GM19240 (cell line): Measurements from ENCODE around the gene KLK14.

Experiments
- DNase-seq: peaks from one replicate; pipeline ENCODE4 v3.0.0; 2011; ENCODE audit warnings: low spot score; ENCODE audit not compliant: insufficient read length

The KLK14 gene

GRCh38 chr19:51086153-51086850, 3.6 kb upstream of the KLK14 start:
- DNase-seq = no peak

DNA sequence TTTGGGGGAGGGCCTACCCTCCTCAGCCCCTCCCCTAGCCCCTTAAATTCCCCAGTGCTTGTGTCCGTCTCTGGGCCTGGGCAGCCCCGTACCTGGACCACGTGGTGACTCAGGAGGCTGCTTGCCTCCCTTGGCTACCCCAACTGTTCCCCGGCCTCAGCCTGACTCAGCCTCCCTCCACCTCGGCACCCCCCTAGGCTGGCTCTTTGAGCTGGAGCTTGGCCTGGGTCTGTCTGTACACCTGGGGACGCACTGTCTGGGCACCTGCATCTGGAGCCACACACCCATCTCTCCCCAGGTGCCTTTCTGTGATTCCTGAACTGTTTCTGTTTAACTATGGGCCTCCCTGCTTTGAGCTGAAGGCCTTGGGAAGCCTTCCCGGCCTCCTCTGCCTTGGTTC, 1.8 kb upstream of the KLK14 start:
- DNase-seq = no peak

DNA sequence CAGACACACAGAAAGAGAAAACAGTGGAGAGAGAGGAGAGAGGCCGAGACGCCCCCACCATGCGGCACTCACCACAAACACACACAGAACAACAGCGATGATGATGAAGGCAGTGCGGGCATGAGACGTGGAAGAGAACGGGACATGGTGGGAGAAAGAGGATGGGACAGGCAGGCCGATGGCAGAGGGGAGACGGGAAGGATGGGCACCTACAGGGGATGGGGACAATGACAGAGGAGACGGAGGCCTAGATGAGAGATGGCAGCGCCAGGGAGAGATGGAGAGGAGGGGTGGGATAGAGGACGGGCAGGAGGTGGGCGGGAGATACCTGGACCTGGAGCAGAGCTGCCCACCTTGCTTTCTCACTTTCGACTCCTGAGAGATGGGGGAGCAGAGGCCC, 1.1 kb upstream of the KLK14 start:
- no peak for DNase-seq

DNA sequence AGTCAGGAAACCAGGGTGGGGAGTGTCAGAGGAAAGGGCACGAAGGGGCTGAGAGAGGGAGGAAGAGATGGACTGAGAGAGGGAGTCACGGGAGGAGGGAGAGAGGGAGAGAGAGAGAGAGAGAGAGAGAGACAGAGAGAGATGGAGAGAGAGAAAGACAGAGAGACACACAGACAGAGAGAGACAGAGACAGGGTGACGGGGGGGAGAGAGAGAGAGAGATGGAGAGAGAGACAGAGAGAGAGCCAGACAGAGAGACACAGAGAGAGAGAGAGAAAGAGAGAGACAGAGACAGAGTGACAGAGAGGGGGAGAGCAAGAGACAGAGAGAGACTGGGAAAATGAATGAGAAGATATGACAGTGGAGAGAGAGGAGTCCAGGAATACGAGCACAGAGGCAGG, 494 bp upstream of the KLK14 start:
- no peak for DNase-seq

- no peak for DNase-seq
Observed at GRCh38 chr19:51081476-51081875, 1.2 kb downstream of the KLK14 start.

- DNase-seq = no peak
Observed at GRCh38 chr19:51079481-51080110, 3.1 kb downstream of the KLK14 start.

- DNase-seq = no peak
Observed at GRCh38 chr19:51078731-51079130, 4.0 kb downstream of the KLK14 start.

GRCh38 chr19:51078104-51078503, 4.6 kb downstream of the KLK14 start:
- DNase-seq = no peak

DNA sequence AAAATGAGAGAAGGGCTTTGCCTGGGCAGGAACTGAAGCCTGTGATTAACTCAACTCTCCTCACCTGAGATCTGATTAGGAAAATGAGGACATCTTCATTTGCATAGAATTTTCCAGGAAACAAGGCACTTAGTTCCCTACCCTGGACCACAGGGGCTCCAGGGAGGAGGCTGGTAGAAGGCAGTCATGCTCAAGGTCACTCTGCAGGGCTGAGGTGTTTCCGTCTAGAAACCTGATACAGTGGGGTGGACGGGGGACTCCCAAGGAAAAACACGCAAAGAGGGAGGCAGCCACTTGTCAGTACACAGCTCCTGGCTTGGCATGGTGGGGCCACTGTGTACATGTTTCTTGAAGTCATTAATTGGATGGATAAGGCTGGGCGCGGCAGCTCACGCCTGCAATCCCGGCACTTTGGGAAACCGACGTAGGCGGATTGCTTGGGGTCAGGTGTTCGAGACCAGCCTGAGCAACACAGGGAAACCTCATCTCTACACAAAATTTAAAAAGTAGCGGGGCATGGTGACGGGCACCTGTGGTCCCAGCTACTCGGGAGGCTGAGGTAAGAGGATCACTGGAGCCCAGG, 6.0 kb downstream of the KLK14 start:
- DNase-seq = no peak

DNA sequence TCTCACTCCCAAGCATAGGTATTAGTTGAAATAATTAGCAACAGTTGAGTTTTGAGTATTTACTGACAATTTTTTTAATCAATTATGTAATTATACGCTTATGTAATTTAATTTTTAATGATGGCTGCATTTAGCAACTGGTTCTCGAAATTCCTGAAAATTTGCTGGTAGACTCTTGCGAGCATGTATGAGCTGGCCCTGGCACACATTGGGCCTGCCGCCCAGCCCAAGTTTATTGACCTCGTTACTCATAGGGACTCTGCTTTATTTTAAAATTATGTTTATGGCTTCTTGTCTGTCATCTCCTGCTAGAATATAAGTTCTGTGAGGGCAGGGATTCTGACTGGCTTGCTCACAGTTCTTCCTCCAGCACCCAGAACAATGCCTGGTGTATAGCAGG, 6.7 kb downstream of the KLK14 start:
- no peak for DNase-seq

- DNase-seq = no peak
Observed at GRCh38 chr19:51071095-51071405, 11.6 kb downstream of the KLK14 start.

DNA sequence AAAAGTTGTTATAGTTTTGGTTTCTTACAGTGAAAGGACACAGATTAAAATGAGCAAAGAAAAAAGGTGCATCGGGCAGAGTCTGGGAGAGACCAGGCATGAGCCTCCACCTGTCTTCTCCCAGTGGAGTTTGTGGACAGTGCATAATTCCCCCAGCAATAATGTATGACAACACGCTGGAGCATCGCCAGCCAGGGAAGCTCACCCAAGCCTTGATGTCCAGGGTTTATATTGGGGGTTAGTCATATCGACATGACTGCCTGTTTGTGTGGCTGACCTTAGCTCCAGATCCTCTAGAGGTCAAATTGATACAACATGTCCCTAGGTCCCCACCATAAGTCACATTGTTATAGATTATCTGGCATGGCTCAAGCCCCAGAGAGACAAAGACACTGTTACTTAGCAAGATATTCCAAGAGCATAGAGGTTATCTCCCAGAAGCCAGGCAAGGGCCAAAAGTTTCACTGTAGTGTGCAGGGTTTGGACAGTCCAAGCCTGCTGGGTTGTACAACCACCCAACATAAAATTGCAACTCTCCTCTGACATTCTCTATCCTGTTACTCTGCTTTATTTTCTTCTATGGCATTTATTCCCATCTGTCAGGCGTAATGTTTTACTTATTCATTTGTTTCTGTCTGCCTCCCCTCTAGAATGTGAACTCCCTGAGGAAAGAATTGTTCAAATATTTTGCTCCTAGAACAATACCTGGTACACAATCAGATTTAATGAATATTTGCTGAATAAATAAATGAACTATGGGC, 12.2 kb downstream of the KLK14 start:
- DNase-seq = no peak

GRCh38 chr19:51066393-51067186, 16.1 kb downstream of the KLK14 start:
- no peak for DNase-seq

- no peak for DNase-seq
Observed at GRCh38 chr19:51065221-51065960, 17.3 kb downstream of the KLK14 start.

DNA sequence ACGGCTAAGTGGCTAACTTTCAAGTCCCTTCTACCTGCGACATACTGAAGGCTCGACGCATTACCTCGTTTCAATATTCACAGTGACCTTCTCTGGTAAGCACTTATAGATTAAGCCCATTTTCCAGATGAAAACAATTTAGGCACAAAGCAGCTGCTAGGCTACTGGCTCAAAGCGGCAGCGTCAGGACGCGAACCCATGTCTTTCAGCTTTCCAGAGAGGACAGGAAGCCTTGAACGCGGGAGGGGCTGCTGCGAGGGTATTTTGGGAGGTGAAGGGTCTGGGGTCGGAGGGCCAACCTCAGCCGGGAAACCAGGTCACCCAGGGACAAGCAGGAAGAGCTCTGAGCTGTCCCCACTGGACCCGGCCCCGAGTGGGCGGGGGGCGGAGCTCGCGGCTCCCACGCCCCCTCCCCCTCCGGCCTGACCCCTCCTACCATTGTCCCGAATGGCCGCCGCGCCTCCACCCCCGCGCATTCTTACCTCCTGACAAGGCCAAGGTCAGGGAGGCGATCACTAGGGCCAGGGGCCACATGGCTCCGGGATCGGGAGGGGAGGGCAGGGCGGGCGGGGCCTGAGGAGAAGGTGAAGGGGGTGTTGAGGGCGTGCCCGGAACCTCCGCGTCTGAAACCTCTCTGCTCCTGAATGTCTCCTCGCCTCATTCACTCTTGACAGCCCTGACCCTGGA, 18.0 kb downstream of the KLK14 start, which contains the start of gene KLK13:
KLK13 (minus strand) TSS at position 559 of the 687 bp plus-strand sequence; CDS start at position 534, 25 bp downstream.
- DNase-seq = no peak

- no peak for DNase-seq
Observed at GRCh38 chr19:51063664-51064063, 19.0 kb downstream of the KLK14 start.

DNA sequence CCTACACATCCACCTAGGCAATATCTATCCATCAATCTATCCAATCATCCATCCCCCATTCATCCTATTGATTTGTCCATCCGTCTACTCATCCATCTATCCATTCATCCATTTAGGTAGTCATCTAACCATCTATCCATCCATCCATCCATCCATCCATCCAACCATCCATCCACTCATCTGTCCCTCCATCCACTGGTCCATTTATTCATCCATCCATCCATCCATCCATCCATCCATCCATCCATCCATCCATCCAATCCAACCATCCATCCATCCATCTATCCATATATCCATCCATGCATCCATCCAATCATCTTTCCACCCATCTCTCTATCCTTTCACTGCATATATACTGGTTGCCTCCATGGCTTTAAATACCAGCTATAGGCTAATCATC, 21.7 kb downstream of the KLK14 start:
- DNase-seq = no peak

DNA sequence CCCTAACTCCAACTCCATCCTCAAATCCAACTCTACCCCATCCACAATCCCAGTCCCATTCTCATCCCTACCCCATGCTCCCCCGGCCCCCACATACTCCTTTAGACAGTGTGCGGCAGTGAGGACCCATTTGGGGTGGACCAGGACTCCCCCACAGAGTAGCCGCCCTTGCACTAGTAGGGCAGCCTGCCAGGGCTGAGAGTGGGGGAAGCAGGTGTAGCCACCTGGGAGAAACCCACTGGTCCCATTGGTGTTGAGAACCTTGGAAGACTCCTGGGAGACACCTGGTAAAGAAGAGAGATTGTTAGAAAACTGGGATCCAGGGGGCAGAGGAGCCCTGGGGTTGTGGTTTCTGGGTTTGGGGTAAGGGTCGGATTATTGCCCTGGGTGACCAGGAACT, 22.4 kb downstream of the KLK14 start:
- no peak for DNase-seq

- no peak for DNase-seq
Observed at GRCh38 chr19:51059715-51060114, 23.0 kb downstream of the KLK14 start.

DNA sequence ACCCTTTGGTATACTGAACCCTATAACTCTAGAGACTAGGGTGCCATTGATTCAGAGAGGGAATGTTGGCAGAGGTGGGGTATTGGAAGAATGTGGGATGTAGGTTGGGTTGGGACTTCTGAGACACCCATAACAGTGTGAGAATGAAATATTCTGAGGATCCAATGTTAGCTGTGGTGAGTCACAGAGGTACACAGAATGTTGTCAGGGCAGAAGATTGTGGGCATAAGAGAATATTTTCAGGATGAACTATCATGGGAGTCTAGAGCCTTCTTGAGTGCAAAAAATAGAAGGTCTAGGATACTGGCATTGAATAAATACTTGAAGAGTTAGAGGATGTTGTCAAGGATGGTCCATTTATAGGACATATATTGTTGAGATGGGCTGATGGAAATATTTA, 26.8 kb downstream of the KLK14 start:
- DNase-seq = no peak
